ENCODE data around the gene FOXN3.

FOXN3 gene

GRCh38 chr14:89359477-89360222 lies 57.4 kb downstream of the FOXN3 start:
- DNase-seq (ENCODE audit: low read depth, low spot score): no peak

- no peak for DNase-seq (ENCODE audit: low read depth, low spot score)
Measured at GRCh38 chr14:89357655-89358297, 59.3 kb downstream of the FOXN3 start.

GRCh38 chr14:89356927-89357326 lies 60.1 kb downstream of the FOXN3 start:
- DNase-seq (ENCODE audit: low read depth, low spot score): no peak

GRCh38 chr14:89356496-89356895 lies 60.5 kb downstream of the FOXN3 start:
- no peak for DNase-seq (ENCODE audit: low read depth, low spot score)

GRCh38 chr14:89353766-89354113 lies 63.3 kb downstream of the FOXN3 start:
- DNase-seq (ENCODE audit: low read depth, low spot score): no peak

- no peak for DNase-seq (ENCODE audit: low read depth, low spot score)
Measured at GRCh38 chr14:89352976-89353765, 63.9 kb downstream of the FOXN3 start.

GRCh38 chr14:89351516-89352404 lies 65.3 kb downstream of the FOXN3 start:
- no peak for DNase-seq (ENCODE audit: low read depth, low spot score)

GRCh38 chr14:89351221-89351515 lies 65.9 kb downstream of the FOXN3 start:
- DNase-seq (ENCODE audit: low read depth, low spot score): no peak

GRCh38 chr14:89350152-89350551 lies 66.9 kb downstream of the FOXN3 start:
- no peak for DNase-seq (ENCODE audit: low read depth, low spot score)

GRCh38 chr14:89349171-89350008 lies 67.6 kb downstream of the FOXN3 start:
- no peak for DNase-seq (ENCODE audit: low read depth, low spot score)

GRCh38 chr14:89348722-89349121 lies 68.3 kb downstream of the FOXN3 start:
- DNase-seq (ENCODE audit: low read depth, low spot score): no peak

GRCh38 chr14:89347885-89348284 lies 69.1 kb downstream of the FOXN3 start:
- DNase-seq (ENCODE audit: low read depth, low spot score): no peak

- DNase-seq (ENCODE audit: low read depth, low spot score): no peak
Measured at GRCh38 chr14:89344920-89345254, 72.1 kb downstream of the FOXN3 start.

- no peak for DNase-seq (ENCODE audit: low read depth, low spot score)
Measured at GRCh38 chr14:89343356-89343755, 73.7 kb downstream of the FOXN3 start.

GRCh38 chr14:89342049-89342448 lies 75.0 kb downstream of the FOXN3 start:
- DNase-seq (ENCODE audit: low read depth, low spot score): no peak

- DNase-seq (ENCODE audit: low read depth, low spot score): no peak
Measured at GRCh38 chr14:89340200-89341181, 76.5 kb downstream of the FOXN3 start.

- DNase-seq (ENCODE audit: low read depth, low spot score): no peak
Measured at GRCh38 chr14:89339579-89339978, 77.5 kb downstream of the FOXN3 start.

- DNase-seq (ENCODE audit: low read depth, low spot score): no peak
Measured at GRCh38 chr14:89339158-89339557, 77.9 kb downstream of the FOXN3 start.

GRCh38 chr14:89336338-89336737 lies 80.7 kb downstream of the FOXN3 start:
- no peak for DNase-seq (ENCODE audit: low read depth, low spot score)

GRCh38 chr14:89332031-89332430 lies 85.0 kb downstream of the FOXN3 start:
- DNase-seq (ENCODE audit: low read depth, low spot score): no peak

Data from activated CD4-positive, CD25-positive, alpha-beta regulatory T cell treated with anti-CD3 and anti-CD28 coated beads, Interleukin-2, amount 50 U/mL, for 16 hours (primary cell).